Activated T-cell treated with anti-CD3 and anti-CD28 coated beads for 24 hours (primary cell): ENCODE results near the gene HIKESHI.
"Not testable (repeated sequence)": the region's sequence is repeated elsewhere in the genome, so short reads cannot be mapped to it uniquely, and the experiment has no call there.

Source experiments
- DNase-seq: peaks from one replicate; pipeline ENCODE4 v3.0.0-alpha.2; 2020; ENCODE audit warnings: low read depth

The HIKESHI gene, protein sequence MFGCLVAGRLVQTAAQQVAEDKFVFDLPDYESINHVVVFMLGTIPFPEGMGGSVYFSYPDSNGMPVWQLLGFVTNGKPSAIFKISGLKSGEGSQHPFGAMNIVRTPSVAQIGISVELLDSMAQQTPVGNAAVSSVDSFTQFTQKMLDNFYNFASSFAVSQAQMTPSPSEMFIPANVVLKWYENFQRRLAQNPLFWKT

DNA sequence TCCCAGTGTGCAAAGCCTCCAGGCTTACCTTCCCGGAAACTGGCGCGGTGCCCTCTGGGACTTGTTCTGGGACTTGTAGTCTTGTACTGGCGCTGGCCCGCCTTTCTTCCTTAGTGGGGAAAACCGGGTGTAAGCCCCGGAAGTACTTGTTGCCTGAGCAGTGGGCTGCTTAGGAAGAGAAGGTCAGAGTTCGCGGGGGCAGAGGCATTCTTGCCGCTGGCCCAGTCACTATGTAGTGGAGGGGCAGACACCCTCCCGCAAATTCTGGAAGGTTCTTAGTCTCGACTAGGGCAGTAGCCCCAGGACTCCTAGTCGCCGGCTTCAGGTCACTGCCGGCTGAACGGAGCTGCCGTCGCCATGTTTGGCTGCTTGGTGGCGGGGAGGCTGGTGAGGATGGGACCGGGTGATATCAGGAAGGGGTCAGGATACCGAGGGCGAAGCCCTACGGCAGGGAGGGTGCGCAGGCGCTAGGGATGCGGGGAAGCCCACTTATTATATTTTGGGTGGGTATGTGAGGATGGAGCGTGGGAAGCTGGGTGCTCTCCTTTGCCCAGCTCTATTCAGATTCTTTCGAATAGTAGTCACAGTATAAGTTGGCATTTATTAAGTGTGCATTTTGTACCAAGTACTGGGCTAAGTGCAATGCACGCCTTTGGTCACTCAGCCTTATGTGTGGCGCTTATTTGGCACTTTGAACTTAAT lies at the start of gene HIKESHI:
Gene HIKESHI (plus strand): TSS at position 149 of the 702 bp plus-strand sequence. CDS start 209 bp downstream, at position 358.
- peak; percentile 89 for DNase-seq

GRCh38 chr11:86255896-86256295 lies 46.1 kb upstream of the HIKESHI start:
- DNase-seq, result no peak

DNA sequence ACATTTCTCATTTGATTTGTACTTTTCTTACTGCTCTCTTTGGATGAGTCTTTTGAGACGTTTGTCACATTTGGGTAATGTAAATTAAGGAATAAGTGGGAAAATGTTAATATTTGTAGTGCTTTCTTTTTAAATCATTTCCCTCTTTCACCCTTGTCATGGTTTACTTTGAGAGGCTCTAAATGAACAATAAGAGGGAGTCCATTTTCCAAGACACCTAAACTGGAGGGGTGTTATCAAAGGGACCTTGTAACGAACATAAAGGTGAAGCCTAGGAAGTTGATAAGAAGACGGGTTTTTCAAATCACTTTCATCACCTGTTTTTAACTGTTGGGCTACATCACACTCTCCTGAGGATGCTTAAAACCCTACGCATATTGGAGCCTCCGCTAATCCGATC lies 45.4 kb upstream of the HIKESHI start:
- no peak for DNase-seq

- no peak for DNase-seq
These were observed 44.6 kb upstream of the HIKESHI start for GRCh38 chr11:86257446-86257845.

- no peak for DNase-seq
These were observed 42.3 kb upstream of the HIKESHI start for GRCh38 chr11:86259730-86260129.

GRCh38 chr11:86261328-86261727 lies 40.7 kb upstream of the HIKESHI start:
- no peak for DNase-seq

DNA sequence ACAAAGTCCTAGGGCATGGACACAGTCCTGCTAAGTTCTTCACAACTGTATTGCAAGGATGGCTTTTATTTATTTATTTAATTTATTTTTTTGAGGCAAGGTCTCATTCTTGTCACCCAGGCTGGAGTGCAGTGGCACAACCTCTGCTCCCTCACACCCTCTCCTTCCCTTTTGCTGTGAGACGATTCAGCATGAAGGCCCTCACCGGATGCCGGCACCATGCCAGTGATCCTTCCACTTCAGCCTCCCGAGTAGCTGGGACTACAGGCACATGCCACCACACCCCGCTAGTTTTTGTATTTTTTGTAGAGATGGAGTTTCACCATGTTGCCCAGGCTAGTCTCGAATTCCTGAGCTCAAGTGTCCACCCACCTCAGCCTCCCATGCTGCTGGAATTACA lies 39.7 kb upstream of the HIKESHI start:
- DNase-seq, result no peak

GRCh38 chr11:86264649-86265048 lies 37.4 kb upstream of the HIKESHI start:
- DNase-seq, result no peak

GRCh38 chr11:86265194-86265593 lies 36.8 kb upstream of the HIKESHI start:
- DNase-seq, result no peak

DNA sequence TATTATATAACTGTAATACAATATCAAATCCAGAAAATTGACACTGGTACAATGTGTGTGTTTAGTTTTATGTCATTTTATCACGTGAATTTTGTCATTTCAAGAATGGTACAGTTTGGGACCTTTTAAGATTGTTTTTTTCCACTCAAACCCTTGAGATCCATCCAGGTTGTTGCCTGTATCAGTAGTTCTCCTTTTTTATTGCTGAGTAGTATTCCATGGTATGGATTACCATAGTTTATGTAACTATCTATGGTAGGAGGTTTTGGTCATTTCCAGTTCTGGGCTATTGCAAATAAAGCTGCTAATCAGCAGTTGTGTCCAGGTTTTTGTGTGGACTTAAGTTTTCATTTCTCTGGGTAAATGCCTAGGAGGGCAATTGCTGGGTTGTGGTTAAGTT lies 32.4 kb upstream of the HIKESHI start:
- DNase-seq, result no peak

DNA sequence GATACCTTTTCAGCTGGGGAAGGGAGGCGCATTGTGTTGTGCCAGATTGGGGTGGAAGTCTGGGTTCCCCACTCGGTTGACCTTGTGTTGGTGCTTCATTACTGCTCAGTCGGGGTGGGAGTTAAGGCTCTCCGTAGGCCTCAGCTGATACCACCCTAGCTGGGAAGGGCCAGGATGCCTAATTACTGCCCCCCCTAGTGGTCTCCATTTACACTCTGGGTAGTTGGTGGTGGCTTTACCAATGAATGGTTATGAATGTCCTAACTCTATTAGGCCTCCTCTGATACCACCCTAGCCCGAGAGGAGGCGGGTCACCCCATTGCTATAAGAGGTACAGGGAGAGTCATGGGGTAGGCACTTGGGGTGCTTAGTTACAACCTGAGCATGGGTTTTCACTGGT lies 27.5 kb upstream of the HIKESHI start:
- DNase-seq, result no peak

- DNase-seq, result no peak
These were observed 27.0 kb upstream of the HIKESHI start for GRCh38 chr11:86274999-86275398.

DNA sequence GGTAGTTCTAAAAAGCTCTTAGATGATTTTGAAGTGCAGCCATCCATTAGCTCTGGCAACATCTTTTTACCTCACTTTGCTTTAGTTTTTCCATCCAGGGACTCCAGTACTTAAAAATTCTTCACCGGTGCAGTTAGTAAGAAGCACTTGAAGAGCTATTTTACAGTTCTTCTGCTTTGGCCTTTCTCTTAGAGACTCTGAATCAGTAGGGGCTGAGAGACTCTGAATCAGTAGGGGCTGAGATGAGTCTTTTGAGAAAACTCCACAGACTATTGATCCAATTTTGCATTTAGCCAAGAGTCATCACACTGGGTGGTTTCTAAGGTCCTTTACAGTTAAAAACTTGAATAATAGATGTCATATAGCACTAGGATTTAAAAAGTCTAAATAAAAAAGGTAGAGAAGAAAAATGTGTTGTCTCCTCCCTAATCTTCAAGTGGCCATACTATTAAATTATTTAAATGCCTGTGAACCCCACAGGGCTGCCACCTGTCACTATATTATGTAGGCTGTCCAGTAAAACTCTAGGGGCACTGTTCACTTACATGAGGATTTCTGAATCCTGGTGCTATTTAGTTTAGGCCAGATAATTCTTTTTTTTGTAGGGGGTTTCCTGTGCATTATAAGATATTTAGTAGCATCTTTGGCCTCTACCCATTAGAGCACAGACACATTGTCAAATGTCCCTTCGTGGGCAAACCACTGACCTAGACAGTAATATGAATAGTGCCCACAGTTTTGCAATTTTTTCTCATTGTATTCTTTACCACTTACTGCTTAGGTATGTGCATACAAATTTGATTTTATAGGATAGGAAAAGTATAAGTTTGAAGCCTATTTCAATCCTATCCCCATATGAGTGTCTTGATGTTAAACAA lies 26.3 kb upstream of the HIKESHI start:
- DNase-seq, result no peak

DNA sequence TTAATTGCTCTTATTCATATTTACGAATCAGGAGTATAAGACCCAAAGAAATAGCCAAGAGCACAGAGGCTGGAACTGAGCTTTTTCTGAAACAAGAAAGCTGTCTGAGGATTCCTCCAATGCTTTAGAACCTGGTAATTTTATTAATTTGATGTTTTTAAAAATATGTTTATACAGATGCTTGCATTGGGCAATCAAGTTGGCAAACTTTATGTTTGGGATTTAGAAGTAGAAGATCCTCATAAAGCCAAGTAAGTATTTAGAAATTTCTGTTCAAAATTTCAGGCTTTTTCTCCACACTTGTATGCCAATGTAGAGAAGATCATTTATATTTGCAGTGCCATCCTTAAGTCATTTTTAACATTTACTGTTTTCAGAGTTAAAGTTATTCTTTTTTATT lies 24.3 kb upstream of the HIKESHI start:
- DNase-seq, result no peak

DNA sequence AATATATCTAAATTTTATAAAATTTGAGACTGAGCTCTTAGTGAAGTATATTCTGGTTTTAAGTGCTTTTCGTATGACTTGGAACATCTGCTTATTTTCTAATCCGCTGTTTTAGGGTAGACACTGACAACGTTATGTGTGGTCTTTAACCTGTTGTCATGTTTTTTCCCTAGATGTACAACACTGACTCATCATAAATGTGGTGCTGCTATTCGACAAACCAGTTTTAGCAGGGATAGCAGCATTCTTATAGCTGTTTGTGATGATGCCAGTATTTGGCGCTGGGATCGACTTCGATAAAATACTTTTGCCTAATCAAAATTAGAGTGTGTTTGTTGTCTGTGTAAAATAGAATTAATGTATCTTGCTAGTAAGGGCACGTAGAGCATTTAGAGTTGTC lies 23.8 kb upstream of the HIKESHI start:
- DNase-seq, result no peak

GRCh38 chr11:86279747-86280146 lies 22.3 kb upstream of the HIKESHI start:
- DNase-seq, result no peak

GRCh38 chr11:86287468-86287796 lies 14.6 kb upstream of the HIKESHI start:
- no peak for DNase-seq

GRCh38 chr11:86288776-86289507 lies 13.1 kb upstream of the HIKESHI start:
- no peak for DNase-seq

DNA sequence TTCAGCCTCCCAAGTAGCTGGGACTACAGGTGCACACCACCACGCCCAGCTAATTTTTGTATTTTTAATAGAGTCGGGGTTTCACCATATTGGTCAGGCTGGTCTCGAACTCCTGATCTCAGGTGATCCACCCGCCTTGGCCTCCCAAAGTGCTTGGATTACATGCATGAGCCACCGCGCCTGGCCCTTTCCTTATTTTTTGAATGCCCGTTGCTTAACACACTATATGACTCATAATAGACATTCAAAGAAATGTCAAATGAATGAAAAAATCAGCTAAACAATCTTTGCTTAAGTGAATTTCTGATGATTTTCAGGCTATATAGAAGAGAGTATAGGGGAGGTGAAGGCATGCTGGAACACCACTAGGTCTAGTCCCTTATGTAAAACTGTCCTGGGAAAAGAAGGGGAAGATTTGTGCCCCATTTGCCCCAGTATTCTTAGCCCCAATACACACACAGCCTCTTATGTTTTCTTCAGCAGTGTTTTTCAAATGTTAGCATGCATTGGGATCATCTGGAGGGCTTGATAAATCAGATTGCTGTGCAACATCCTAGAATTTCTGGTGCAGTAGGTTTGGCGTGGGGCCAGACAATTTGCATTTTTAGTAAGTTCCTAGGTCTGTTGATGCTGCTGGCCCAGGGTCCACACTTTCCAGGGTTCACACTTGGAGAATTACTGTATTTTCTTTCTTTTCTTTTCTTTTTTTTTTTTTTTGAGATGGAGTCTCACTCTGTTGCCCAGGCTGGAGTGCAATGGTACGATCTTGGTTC lies 12.3 kb upstream of the HIKESHI start:
- DNase-seq, result not testable (repeated sequence)

- peak; percentile 72 for DNase-seq
These were observed 10.4 kb upstream of the HIKESHI start for GRCh38 chr11:86291466-86292262.
